B cell (primary cell): ENCODE data around the gene SPEN. TPM values are rescaled to one million over a fixed set of nuclear protein-coding genes. Genes with fewer than 3 reads are reported as not detected.

ENCODE experiments used
- ATAC-seq: fragments of 200-7000 bp; cut with Tn5 transposase; one replicate; pipeline ENCODE4 v1.10.0; 2021; ENCODE audit warnings: low read depth, mild to moderate bottlenecking, moderate number of reproducible peaks, moderate library complexity
- CTCF ChIA-PET: fragments of 350-600 bp; sonication (Branson Sonifier 250); formaldehyde crosslinking; loops from one replicate; lab custom pipeline; 2021; ENCODE audit warnings: antibody characterized with exemption, inconsistent platforms; lab: Charles Lee
- POLR2A ChIA-PET: fragments of 350-600 bp; sonication (Branson Sonifier 250); formaldehyde crosslinking; loops from one replicate; lab custom pipeline; 2021; ENCODE audit warnings: antibody characterized with exemption; lab: Charles Lee
- DNase-seq: peaks from one replicate; pipeline ENCODE4 v3.0.0; 2013
- H2AFZ ChIP-seq: 2 replicates; pipeline ENCODE4 v1.6.1; 2012; ENCODE audit warnings: mild to moderate bottlenecking, low read depth, low read length; ENCODE audit not compliant: insufficient read depth, poor library complexity, severe bottlenecking
- H3K27ac ChIP-seq, 2 donors: 1 replicate in 1 of 2; 2 replicates in 1 of 2; pipeline ENCODE4 v1.5.1; 2012 to 2013; ENCODE audit warnings: low read length in 2 of 2, mild to moderate bottlenecking in 2 of 2, moderate library complexity in 1 of 2
- H3K27me3 ChIP-seq, 4 experiments: fragments of 200-600 bp in 1 of 4; sonication (generic) in 1 of 4; replicated peaks in 1 of 4; 1 replicate in 2 of 4; 2 replicates in 2 of 4; pipeline versions ENCODE4 v1.6.1 to v1.7.0; 2013 to 2016; ENCODE audit warnings: low read length in 3 of 4, mild to moderate bottlenecking in 2 of 4, mixed read lengths in 1 of 4, moderate library complexity in 1 of 4; ENCODE audit not compliant: insufficient read depth in 4 of 4, control insufficient read depth in 3 of 4; ENCODE audit errors: control extremely low read depth in 1 of 4
- H3K36me3 ChIP-seq, 2 experiments: replicated peaks in 1 of 2; 1 replicate in 1 of 2; 2 replicates in 1 of 2; pipeline versions ENCODE4 v1.6.1 to v1.7.1; 2013; ENCODE audit warnings: low read length in 1 of 2; ENCODE audit not compliant: insufficient read depth in 2 of 2, control insufficient read depth in 1 of 2; ENCODE audit errors: control extremely low read depth in 1 of 2, extremely low read depth in 1 of 2
- H3K4me1 ChIP-seq, 2 donors: fragments of 200-600 bp in 1 of 2; sonication (generic) in 1 of 2; 1 replicate in 1 of 2; 2 replicates in 1 of 2; pipeline versions ENCODE4 v1.5.1 to v1.6.1; 2013 to 2017; ENCODE audit warnings: low read length in 2 of 2; ENCODE audit not compliant: control insufficient read depth in 2 of 2, insufficient read depth in 2 of 2
- H3K4me2 ChIP-seq: replicated peaks from 2 replicates; pipeline ENCODE3; 2012; ENCODE audit warnings: mild to moderate bottlenecking, low read depth, low read length; ENCODE audit not compliant: poor library complexity, severe bottlenecking
- H3K4me3 ChIP-seq, 5 experiments: fragments of 200-600 bp in 1 of 5; sonication (generic) in 1 of 5; 1 replicate in 3 of 5; 2 replicates in 2 of 5; pipeline versions ENCODE4 v1.5.1 to v1.7.0; 2011 to 2016; ENCODE audit warnings: low read length in 4 of 5, mild to moderate bottlenecking in 4 of 5, low read depth in 2 of 5, control low read depth in 1 of 5, moderate library complexity in 1 of 5; ENCODE audit not compliant: insufficient read depth in 1 of 5; ENCODE audit errors: control extremely low read depth in 1 of 5, extremely low read depth in 1 of 5
- H3K79me2 ChIP-seq: fragments of 200-600 bp; sonication (generic); one replicate; pipeline ENCODE4 v1.6.0; 2016; ENCODE audit warnings: low read length; ENCODE audit not compliant: control insufficient read depth, insufficient read depth
- H3K9ac ChIP-seq: fragments of 200-600 bp; sonication (generic); 2 replicates; pipeline ENCODE4 v1.6.1; 2017; ENCODE audit warnings: mild to moderate bottlenecking, low read length, moderate library complexity
- H3K9me3 ChIP-seq, 3 donors: one replicate each; pipeline versions ENCODE4 v1.6.1 to v1.7.1; 2013; ENCODE audit warnings: low read length in 2 of 3; ENCODE audit not compliant: control insufficient read depth in 2 of 3, insufficient read depth in 1 of 3; ENCODE audit errors: control extremely low read depth in 1 of 3
- H4K20me1 ChIP-seq: 2 replicates; pipeline ENCODE4 v1.6.0; 2012; ENCODE audit warnings: mild to moderate bottlenecking, low read length; ENCODE audit not compliant: insufficient read depth, control insufficient read depth, poor library complexity, severe bottlenecking
- H3K27ac Mint-ChIP-seq: one replicate; pipeline ENCODE4 v1.8.0; 2021; ENCODE audit warnings: mixed read lengths
- H3K27me3 Mint-ChIP-seq: one replicate; pipeline ENCODE4 v1.8.0; 2021; ENCODE audit warnings: mixed read lengths
- H3K4me1 Mint-ChIP-seq: one replicate; pipeline ENCODE4 v1.8.0; 2021; ENCODE audit warnings: mixed read lengths
- H3K4me3 Mint-ChIP-seq: one replicate; pipeline ENCODE4 v1.8.0; 2021; ENCODE audit warnings: mixed read lengths
- H3K9me3 Mint-ChIP-seq: one replicate; pipeline ENCODE4 v1.8.0; 2022; ENCODE audit warnings: mixed read lengths; ENCODE audit not compliant: insufficient read depth
- CTCF ChIP-seq: fragments of 200-600 bp; IDR thresholded peaks from one replicate; pipeline ENCODE4 v1.8.0; 2022; ENCODE audit warnings: antibody characterized with exemption, mild to moderate bottlenecking
- EZH2 ChIP-seq: IDR thresholded peaks from 2 replicates; pipeline ENCODE4 v1.6.1; 2012; ENCODE audit warnings: borderline replicate concordance, low read depth, mild to moderate bottlenecking, moderate library complexity, low read length; ENCODE audit not compliant: insufficient read depth, poor library complexity, severe bottlenecking
- WGBS: methylation state at CpG from one replicate; pipeline ENCODE4 v1.1.5; 2013; ENCODE audit warnings: missing lambda C conversion rate; ENCODE audit not compliant: insufficient coverage; 5-methylcytosine and 5-hydroxymethylcytosine counted together
- intact Hi-C: fragments of 100-400 bp; cut with micrococcal nuclease; formaldehyde crosslinking; loops from one replicate; pipeline ENCODE4 v1.10.0; 2022
- polyA plus RNA-seq: library from polyadenylated mRNA; depleted of rRNA; stranded (reverse); fragments of >200 nt; gene quantifications from 2 replicates; pipeline ENCODE4 v1.2.3, GENCODE V29; 2012
- total RNA-seq, 2 donors: library from RNA; stranded (reverse); fragments of 120-200 nt in 1 of 2; gene quantifications; 1 replicate in 1 of 2; 2 replicates in 1 of 2; pipeline versions ENCODE4 v1.2.3 to v1.2.4, GENCODE V29; 2013 to 2022

Gene SPEN
- total and polyA plus RNA-seq, 2 donors (not counting 1 experiment from before 2014, with no cell fraction given) = 29.1 to 126 TPM

DNA sequence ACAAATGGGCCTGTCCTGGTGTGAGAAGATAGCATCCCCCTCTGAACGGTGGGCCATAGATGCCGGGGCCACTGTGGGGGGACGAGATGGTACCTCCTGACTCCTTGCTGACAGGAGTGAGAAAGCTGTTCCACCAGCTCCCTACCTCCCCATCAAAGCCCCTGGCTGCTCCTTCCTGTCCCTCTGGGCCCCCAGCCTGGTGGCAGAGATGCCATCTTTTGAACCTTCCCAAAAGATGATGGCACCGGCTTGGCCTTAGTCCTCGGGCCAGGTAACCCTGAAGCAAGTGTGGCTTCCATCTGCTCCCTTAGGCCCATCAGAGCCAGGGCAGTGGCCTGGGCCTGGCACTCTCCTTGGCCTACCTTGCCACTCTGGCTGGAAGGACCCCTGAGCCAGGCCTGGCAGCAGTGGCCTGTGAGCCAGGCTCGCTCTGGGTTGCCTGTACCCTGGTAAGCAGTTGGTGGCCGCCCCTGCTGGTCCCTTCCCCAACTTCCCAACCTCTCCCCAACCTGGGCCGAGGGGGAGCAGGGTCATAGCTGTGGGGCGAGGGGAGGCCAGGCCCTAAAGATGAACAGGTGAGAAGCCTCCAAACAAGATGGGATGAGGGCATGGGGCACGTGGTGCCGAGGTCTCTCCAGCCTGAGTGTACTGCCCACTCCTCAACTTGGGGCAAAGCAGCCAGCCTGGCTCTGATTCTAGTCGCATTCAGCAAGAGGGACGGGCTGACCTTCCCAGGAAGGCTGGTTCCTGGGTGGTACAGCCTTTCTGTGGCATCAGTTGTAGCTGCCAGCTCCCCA lies 93.7 kb downstream of the SPEN start:
- Histone ChIP-seq H3K4me1 (peaks cover 0 to under 1% of the 10 kb centered on the region in 2 donors), H3K4me3 (no peak overlapping the region), H3K27ac (peak overlapping the region in 1 of 2 donors; percentile 19), H3K9me3 (no peaks in the 10 kb centered on the region), H4K20me1 (peaks cover 13% of the 10 kb centered on the region), H3K4me2 (no peak overlapping the region), H2AFZ (no peak overlapping the region), H3K79me2 (peaks cover 14% of the 10 kb centered on the region), H3K36me3 (peaks cover 0 to 93% of the 10 kb centered on the region in 2 experiments), H3K27me3 (no peaks in the 10 kb centered on the region), H3K9ac (no peak overlapping the region)
- 97% methylated on average over 11 of the region's 13 CpGs for WGBS
- intact Hi-C loops = no loop called here
- peak; percentile 18 for DNase-seq
- H3K4me3 Mint-ChIP-seq = no peak overlapping the region
- ChIA-PET POLR2A (no interaction called here), CTCF (no interaction called here)
- peaks cover 5% of the 10 kb centered on the region for H3K4me1 Mint-ChIP-seq
- no peaks in the 10 kb centered on the region for H3K27me3 Mint-ChIP-seq
- ATAC-seq = no peak
- no peaks in the 10 kb centered on the region for H3K9me3 Mint-ChIP-seq
- no peak overlapping the region for H3K27ac Mint-ChIP-seq
- TF ChIP-seq CTCF = no peak
- no peak for TF ChIP-seq EZH2

DNA sequence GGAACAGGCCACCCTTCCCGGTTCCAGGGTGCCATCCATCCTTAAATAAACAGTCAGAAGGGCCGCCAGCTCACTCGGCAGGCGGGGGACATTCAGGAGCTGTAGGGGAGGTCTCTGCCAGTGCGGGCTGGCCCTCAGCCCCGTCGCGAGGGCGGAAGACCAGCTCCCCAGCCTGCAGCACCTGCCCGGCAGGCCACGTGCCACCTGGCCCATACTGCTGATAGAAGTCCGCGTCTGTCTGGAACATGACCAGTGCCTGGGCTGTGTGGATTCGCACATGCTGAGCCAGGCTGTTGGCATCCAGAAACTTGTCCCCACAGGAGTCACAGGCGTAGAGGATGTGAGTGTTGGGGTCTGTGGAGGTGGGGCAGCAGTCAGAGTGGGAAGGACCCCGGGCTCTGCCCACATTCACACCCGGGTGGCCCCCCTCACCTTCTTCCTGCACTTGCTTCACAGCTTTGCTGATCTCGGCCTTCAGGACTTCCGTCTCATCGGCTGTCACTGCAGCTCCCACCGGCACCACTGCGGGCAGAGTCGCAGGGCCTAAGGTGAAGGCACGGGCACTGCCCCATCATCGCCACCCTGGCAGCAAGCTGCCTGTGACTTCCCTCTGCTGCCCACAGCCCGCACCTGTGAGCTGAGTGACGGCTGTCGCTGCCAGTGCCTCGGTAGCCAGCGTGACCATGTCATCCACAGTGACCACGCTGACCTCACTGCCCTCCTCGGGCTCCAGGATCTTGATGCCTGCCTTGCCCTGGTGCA lies 94.6 kb downstream of the SPEN start:
- peaks cover 13% of the 10 kb centered on the region for H4K20me1 ChIP-seq
- peak; percentile 8 for DNase-seq

More for the DNA sequence above, 94.6 kb downstream of the SPEN start:
- POLR2A ChIA-PET = no interaction called here
- TF ChIP-seq CTCF = no peak
- no peak for TF ChIP-seq EZH2
- H3K27me3 ChIP-seq = no peaks in the 10 kb centered on the region
- intact Hi-C loops = no loop called here
- H3K79me2 ChIP-seq = peaks cover 17% of the 10 kb centered on the region
- no peak overlapping the region for H3K4me3 ChIP-seq
- no peak overlapping the region for H2AFZ ChIP-seq
- WGBS = 93% methylated on average over 30 of the region's 32 CpGs
- H3K4me1 ChIP-seq = peaks cover 0 to 8% of the 10 kb centered on the region in 2 donors
- no peak for ATAC-seq
- Mint-ChIP-seq H3K27me3 (no peaks in the 10 kb centered on the region), H3K4me1 (peaks cover 7% of the 10 kb centered on the region), H3K27ac (no peak overlapping the region), H3K4me3 (no peak overlapping the region), H3K9me3 (no peaks in the 10 kb centered on the region)
- H3K36me3 ChIP-seq = peaks cover 0 to 94% of the 10 kb centered on the region in 2 experiments
- CTCF ChIA-PET = no interaction called here
- no peak overlapping the region for H3K27ac ChIP-seq
- H3K9ac ChIP-seq = no peak overlapping the region
- H3K9me3 ChIP-seq = no peaks in the 10 kb centered on the region
- H3K4me2 ChIP-seq = no peak overlapping the region
